WERI-Rb-1 (cell line): ENCODE results near the gene SCO2.

Source experiments
- DNase-seq: peaks from one replicate; pipeline ENCODE4 v3.0.0-alpha.2; 2020
- H3K27ac ChIP-seq: fragments of 250-450 bp; sonication (Bioruptor Pico); 2 replicates; pipeline ENCODE4 v1.5.1; 2020; ENCODE audit warnings: mild to moderate bottlenecking, moderate library complexity
- H3K27me3 ChIP-seq: fragments of 250-450 bp; sonication (Bioruptor Pico); 2 replicates; pipeline ENCODE4 v1.5.1; 2021; ENCODE audit warnings: mild to moderate bottlenecking, low read depth, moderate library complexity; ENCODE audit not compliant: insufficient read depth, severe bottlenecking
- H3K36me3 ChIP-seq: fragments of 250-450 bp; sonication (Bioruptor Pico); 2 replicates; pipeline ENCODE4 v1.5.1; 2020; ENCODE audit warnings: mild to moderate bottlenecking, moderate library complexity
- H3K4me3 ChIP-seq: 2 replicates; pipeline ENCODE4 v1.5.1; 2011; ENCODE audit warnings: low read depth, mild to moderate bottlenecking, control low read depth, low read length
- H3K9me3 ChIP-seq: fragments of 250-450 bp; sonication (Bioruptor Pico); 2 replicates; pipeline ENCODE4 v1.5.1; 2021; ENCODE audit warnings: mild to moderate bottlenecking, moderate library complexity; ENCODE audit not compliant: severe bottlenecking
- CTCF ChIP-seq: IDR thresholded peaks from 2 replicates; pipeline ENCODE4 v1.5.1; 2011; ENCODE audit warnings: low read depth, mild to moderate bottlenecking, control low read depth, inconsistent platforms, low read length

The SCO2 gene

DNA sequence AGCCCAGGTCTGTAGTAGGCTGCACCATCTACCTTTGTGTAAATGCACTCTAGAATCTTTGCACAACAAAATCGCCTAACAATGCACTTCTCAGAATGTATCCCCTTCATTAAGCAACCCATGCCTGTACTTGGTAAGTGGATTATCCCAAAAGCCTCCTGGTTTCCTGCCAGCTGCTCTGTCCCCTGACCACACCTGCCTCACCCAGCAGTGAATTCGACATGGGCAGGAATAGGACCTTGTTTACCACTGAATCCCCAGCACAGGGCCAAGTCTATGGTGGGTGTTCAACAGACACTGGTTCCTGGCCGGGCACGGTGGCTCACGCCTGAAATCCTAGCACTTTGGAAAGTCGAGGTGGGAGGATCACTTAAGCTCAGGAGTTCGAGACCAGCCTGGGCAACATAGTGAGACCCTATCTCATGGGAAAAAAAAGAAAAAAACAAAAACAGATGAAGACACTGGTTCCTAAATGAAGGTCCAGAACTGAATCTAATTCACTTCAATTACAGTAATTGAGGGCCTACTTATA is 42.4 kb upstream of the SCO2 start:
- Histone ChIP-seq H3K27ac (no peak overlapping the region), H3K36me3 (peaks cover 28% of the 10 kb centered on the region), H3K9me3 (no peaks in the 10 kb centered on the region), H3K4me3 (no peak overlapping the region), H3K27me3 (no peaks in the 10 kb centered on the region)
- no peak for TF ChIP-seq CTCF
- no peak for DNase-seq

DNA sequence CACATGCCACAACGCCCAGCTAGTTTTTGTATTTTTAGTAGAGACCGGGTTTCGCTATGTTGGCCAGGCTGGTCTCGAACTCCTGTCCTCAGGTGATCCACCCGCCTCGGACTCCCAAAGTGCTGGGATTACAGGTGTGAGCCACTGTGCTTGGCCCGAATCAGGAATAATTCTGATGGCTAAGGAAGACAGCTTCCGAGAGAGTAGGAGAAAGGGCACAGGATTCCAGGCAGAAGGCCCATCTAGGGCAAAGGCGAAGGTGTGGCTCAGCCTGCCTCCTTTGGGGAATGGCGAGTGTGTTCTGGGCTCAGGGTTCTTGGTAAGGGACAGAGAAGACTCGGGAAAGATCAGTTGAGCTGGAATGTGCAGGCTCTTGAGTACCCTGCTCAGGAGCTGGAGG is 38.9 kb upstream of the SCO2 start:
- H3K9me3 ChIP-seq = no peaks in the 10 kb centered on the region
- peaks cover 14% of the 10 kb centered on the region for H3K36me3 ChIP-seq
- no peak overlapping the region for H3K4me3 ChIP-seq
- H3K27ac ChIP-seq = no peak overlapping the region
- no peaks in the 10 kb centered on the region for H3K27me3 ChIP-seq
- DNase-seq = no peak
- TF ChIP-seq CTCF = no peak

DNA sequence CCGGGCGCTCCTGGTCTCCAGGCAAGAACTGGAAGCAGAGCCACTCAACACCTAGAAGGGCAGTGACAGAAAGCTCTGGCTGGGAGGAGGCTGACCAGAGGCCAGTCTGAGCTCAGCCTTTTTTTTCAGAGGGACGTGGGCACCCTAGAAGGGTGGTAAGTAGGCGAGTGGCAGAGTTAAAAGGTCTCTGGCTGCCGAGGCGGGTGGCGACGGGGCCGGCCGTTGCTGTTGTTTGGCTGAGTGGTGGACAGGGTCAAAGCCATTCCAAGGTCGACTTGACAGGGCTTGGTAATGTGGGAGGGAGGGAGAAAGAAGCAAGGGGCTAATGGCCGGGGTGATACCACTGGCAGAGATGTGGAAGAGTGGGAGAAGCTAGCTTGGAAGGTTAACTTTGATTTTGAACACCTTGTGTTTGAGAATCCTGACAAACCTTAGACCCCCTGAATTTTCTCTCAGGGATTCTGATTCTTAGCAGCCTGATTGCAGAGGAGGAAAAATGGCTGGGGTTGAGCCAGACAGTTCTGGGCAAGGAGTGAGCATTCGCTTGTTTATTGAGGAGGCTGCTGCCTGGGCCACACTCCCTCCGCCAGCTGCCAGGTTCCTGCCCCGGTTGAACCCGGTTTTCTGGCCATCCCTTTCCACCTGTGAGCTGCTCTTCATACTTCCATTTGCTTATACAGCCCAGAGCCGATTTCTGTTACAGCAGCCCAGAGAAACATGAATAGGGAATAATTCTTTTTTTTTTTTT is 38.2 kb upstream of the SCO2 start:
- TF ChIP-seq CTCF = no peak
- Histone ChIP-seq H3K36me3 (peaks cover 8% of the 10 kb centered on the region), H3K9me3 (no peaks in the 10 kb centered on the region), H3K27me3 (no peaks in the 10 kb centered on the region), H3K4me3 (peak overlapping the region; percentile 59), H3K27ac (peak overlapping the region; percentile 30)
- no peak for DNase-seq

GRCh38 chr22:50562523-50563412 is 37.4 kb upstream of the SCO2 start, which contains the start of gene SYCE3:
SYCE3 (minus strand) TSS chr22:50562919; CDS start chr22:50556405, 6,514 bp downstream.
- H3K27ac ChIP-seq = peak within 1 kb of the TSS; percentile 30
- TF ChIP-seq CTCF = peak; percentile 91

GRCh38 chr22:50561401-50562358 is 36.3 kb upstream of the SCO2 start:
- Histone ChIP-seq H3K36me3 (no peaks in the 10 kb centered on the region), H3K27ac (no peak overlapping the region), H3K27me3 (no peaks in the 10 kb centered on the region), H3K9me3 (no peaks in the 10 kb centered on the region), H3K4me3 (no peak overlapping the region)
- no peak for TF ChIP-seq CTCF
- DNase-seq = no peak

More at GRCh38 chr22:50562523-50563412, 37.4 kb upstream of the SCO2 start, which contains the start of gene SYCE3:
- no peaks in the 10 kb centered on the region for H3K27me3 ChIP-seq
- peak within 1 kb of the TSS; percentile 59 for H3K4me3 ChIP-seq
- DNase-seq = peak; percentile 99
- H3K36me3 ChIP-seq = no peaks in the 10 kb centered on the region
- no peaks in the 10 kb centered on the region for H3K9me3 ChIP-seq
